ENCODE results near the gene NFE2L3.
A peak's percentile ranks its signal among the peaks of the same experiment; 100 is the strongest.
"Not testable (repeated sequence)": the region's sequence is repeated elsewhere in the genome, so short reads cannot be mapped to it uniquely, and the experiment has no call there.

The NFE2L3 gene, protein sequence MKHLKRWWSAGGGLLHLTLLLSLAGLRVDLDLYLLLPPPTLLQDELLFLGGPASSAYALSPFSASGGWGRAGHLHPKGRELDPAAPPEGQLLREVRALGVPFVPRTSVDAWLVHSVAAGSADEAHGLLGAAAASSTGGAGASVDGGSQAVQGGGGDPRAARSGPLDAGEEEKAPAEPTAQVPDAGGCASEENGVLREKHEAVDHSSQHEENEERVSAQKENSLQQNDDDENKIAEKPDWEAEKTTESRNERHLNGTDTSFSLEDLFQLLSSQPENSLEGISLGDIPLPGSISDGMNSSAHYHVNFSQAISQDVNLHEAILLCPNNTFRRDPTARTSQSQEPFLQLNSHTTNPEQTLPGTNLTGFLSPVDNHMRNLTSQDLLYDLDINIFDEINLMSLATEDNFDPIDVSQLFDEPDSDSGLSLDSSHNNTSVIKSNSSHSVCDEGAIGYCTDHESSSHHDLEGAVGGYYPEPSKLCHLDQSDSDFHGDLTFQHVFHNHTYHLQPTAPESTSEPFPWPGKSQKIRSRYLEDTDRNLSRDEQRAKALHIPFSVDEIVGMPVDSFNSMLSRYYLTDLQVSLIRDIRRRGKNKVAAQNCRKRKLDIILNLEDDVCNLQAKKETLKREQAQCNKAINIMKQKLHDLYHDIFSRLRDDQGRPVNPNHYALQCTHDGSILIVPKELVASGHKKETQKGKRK

DNA sequence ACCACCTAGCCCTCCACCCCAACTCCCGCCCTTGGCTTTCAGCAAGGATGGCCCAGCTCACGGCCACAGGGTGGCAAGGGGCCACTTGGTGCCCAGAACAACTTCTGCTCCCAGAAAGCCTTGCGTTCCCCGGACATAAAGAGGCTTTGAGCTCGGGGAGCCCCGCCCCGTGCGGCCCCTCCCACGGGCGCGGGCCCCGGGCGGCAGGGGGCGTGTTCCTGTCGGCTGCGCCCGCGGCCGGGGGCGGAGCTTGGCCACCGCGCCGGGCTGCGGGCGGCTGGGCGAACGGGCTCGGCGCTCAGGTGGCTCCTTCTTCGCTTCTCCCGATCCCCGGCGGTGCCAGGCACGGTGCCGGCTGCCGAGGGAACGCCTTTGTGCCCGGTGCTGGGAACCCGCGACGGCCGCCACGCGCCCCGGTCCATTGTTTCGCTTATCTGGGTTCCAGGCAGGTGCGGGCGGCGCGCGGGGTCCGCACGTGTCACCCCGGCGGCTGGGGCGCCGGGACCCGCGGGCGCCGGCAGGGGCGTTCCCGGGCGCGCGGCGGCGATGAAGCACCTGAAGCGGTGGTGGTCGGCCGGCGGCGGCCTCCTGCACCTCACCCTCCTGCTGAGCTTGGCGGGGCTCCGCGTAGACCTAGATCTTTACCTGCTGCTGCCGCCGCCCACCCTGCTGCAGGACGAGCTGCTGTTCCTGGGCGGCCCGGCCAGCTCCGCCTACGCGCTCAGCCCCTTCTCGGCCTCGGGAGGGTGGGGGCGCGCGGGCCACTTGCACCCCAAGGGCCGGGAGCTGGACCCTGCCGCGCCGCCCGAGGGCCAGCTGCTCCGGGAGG is at the start of gene NFE2L3:
NFE2L3 (plus strand) TSS at position 246 of the 829 bp plus-strand sequence; CDS start at position 547, 301 bp downstream.
- DNase-seq (ENCODE audit: low read depth): peak; percentile 58

DNA sequence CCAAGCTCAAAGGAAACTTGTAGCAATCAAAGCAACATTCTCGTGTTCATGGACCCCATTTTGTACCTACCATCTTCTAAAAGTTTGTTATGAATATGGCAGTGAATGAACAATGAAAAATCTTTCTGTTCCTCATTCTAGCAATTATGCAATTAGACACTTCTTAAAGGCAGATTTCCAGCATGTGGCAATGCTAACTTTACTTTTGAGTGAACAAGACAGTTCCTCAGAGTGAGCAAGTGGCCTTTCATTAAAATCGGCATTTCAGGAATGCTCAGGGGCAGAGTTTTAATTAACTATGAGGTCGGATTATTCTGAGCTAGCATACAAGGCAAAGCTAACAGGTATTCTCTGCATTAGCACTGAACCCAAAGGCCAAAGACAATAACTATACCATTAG is 48.4 kb upstream of the NFE2L3 start:
- no peak for DNase-seq (ENCODE audit: low read depth)

DNA sequence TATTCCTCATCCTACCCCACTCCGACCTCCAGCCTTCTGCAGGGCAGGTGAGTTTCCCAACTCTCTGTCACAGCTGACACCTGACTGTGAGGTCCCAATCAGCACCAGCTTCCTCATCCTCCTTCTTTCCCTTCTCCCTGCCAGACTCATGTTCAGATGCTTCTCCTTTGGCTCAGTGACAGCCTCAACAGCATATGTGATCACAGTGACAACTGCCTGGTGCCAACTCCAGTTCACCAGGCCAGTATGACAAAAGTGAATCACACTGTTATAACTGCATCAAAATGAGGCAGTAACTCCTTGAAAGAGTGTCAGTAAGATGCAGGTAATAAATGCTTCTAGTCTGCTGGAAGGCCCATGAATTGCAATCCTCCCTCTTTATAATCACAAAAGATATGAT is 46.8 kb upstream of the NFE2L3 start:
- no peak for DNase-seq (ENCODE audit: low read depth)

DNA sequence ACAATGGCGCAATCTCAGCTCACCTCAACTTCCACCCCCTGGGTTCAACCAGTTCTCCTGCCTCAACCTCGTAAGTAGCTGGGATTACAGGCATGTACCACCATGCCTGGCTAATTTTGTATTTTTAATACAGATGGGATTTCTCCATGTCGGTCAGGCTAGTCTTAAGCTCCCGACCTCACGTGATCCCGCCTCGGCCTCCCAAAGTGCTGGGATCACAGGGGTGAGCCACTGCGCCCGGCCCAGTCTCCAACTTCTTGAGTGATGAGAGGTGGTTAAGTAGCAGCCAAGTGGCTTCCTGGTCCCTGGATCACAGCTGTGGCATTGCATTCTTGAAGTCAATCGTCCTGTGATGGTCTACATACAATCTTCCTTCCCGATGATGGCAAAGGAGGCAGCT is 46.1 kb upstream of the NFE2L3 start:
- DNase-seq (ENCODE audit: low read depth): no peak

DNA sequence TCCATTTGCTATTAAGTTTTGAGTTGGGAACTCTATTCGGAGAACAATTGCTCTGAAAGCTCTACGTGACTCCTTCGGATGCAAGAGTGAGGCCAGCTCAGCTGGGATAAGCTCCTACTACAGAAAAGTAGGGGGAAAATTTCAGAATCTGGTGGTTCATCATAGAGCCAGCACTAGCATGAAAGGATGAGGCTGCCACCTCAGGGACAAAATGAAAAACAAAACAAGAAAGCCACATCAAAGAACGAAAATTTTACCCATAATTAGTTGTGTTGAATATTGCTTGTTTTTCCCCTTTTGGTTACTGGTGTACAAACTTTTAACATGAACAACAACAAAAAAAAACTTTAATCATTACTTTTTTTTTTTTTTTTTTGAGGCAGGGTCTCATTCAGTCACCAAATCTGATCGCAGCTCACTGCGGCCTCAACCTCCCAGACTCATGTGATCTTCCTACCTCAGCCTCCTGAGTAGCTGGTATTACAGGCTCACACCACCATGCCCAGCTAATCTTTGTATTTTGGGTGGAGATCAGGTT is 39.7 kb upstream of the NFE2L3 start:
- no peak for DNase-seq (ENCODE audit: low read depth)

DNA sequence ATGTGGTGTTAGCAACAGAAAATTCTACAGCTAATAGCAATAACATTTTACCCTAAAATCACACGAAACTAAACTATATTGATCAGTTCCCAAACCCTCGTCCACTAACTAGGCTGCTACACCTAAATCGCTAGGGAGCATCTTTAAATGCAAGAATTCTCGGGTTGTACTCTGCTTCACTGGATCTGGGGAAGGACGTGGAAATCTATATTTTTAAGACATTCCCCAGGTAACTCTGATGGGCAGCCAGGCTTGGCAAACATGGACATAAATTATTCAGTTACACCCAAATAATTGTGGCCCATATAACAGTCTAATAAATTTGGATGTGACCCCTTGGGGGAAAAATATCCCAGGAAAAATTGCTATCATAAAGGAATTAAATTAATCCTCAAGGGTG is 36.3 kb upstream of the NFE2L3 start:
- DNase-seq (ENCODE audit: low read depth): no peak

DNA sequence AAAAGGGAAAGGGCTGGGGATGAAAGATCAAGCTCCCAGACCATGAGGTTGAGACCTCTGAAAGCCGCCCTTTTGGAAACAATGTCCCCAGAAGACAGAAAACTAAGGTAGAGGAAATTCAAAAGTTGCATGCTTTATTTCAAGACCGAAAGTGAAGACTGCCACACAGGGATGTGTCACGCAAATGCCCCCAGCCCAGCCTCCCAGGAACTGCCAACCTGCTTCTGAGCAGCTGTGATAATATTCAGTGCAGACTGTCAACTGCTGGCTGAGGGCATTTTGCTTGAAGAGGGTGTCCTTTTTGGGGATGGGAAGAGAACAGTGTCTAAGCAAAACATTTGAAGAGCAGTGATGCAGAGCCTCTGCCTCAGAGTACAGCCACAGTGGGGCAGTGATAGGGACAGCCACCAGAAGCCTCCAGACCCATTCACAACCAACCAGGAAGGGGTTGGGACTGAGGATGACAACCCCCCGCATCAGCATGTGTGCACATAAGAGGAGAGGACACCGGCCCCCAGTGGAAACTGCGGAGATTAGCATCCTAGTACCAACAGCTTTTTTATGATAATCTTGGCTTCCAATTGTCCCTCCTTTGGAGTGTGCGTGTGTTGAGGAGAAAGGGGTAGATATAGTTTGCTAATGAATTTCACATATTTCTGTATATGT is 34.7 kb upstream of the NFE2L3 start:
- no peak for DNase-seq (ENCODE audit: low read depth)

DNA sequence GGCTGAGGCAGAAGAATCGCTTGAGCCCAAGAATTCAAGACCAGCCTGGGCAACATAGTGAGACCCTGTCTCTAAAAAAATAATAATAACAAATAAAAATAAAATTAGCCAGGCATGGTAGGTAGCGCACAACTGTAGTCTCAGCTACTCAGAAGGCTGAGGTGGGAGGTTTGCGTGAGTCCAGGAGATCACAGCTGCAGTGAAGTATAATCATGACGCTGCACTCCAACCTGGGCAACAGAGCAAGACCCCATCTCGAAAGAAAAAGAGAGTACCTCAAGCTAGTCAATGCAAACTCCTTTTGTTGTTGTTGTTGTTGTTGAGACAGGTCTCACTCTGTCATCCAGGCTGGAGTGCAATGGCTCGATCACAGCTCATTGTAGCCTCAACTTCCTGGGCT is 34.0 kb upstream of the NFE2L3 start:
- no peak for DNase-seq (ENCODE audit: low read depth)

DNA sequence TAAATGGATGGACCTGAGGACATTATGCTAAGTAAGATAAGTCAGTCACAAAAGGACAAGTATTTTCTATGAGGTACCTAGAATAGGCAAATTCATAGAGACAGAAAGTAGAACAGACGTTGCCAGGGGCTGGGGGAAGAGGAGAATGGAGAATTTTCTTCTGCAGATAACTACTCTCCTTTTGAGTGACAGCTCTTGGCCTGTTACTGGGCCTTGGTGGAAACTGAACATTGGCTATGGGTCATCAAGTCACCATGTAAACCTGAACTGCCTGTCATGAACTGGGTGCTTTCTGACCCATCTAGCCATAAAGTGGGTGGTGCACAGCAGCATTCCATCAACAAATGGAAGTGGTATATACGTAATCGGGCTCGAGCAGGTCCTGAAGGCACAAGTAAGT is 29.3 kb upstream of the NFE2L3 start:
- no peak for DNase-seq (ENCODE audit: low read depth)

DNA sequence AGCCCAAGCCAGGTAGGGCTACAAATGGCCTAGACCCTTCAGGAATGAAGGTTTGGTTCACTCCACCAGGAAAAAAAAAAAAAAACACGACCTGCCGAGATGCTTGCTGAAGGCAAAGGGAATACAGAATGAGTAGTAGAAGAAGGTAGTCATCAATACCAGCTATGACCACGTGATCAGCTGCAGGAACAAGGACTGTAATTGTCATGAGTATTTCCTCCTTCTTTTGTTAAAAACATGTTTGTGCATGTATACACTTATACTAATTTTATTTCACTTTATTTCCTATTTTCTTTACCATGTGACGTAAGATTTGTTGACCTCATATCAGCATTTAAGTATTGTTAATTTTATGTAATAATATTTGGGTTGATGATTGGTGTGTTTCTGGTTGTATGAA is 27.2 kb upstream of the NFE2L3 start:
- DNase-seq (ENCODE audit: low read depth): not testable (repeated sequence)

DNA sequence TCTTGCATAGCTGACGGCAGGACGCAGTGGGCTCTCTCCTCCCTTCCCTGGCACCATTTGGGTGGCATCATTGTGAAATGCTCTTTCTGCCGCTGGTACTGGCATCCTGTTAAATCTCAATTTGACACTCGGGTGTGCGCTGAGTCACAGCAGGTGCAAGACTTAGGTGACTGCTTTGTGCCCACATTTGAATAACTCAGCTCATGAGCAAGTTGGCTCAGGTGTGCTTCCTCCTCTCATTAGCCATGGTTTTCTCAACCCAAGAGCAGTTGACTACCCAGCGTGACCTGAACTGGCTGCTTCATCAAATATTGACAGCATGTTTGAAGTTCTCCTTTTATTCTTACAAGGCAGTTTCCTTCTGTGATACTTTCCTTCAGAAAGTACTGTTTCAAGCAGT is 24.6 kb upstream of the NFE2L3 start:
- DNase-seq (ENCODE audit: low read depth): no peak

DNA sequence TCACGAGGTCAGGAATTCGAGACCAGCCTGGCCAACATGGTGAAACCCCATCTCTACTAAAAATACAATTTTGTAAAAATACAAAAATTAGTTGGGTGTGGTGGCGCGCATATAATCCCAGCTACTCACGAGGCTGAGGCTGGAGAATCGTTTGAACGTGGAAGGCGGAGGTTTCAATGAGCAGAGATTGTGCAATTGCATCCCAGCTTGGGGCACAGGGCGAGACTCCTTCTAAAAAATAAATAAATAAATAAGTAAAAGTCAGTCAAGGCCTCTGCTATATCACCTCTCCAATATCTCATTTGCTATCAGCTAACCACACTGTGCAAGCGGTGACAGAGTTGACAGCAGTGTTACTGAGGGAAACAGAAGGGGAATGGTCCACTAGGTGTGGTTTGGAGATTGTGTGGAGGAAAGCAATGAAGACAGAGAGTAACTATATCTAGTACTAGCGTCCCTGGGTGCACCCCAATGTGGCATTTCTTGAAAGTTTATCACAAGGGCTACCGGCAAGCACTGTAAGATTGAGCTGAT is 20.9 kb upstream of the NFE2L3 start:
- no peak for DNase-seq (ENCODE audit: low read depth)

DNA sequence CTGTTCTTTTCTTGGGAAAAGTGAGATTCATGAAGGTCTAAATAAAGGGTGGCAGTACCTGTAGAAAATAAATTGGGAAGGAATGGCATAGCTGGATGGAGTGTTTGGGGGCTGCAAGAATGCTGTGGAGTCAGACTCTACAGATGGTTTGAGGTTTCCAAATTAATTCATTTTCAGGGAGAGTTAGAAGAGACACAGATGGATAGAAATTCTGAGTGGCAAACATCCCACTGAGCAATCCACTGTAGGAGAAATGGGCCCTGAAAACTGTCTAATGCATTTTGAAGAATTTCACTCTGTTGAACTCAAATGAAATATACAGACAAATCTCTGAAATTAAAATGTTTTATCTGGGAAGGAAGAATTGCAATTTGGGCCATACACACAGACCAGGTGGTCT is 16.9 kb upstream of the NFE2L3 start:
- DNase-seq (ENCODE audit: low read depth): no peak

DNA sequence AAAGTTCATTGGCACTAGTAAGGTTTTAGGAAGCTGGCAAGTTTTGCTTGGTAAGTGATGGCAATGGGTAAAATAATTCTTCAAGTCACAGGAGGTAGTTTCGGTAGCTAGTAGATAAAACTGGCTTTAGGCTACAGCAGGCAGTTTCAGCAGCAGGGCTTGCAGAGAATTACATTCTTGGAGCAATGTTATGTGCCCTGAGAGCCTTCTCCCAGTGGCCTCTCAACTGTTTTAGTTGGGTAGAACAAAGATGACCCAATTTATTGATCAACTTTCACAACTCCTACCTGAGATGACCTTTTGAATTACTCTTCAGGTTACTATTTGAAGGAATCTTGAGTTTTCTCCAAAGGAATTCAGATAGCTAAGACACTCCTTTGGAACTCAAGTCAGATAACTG is 16.4 kb upstream of the NFE2L3 start:
- DNase-seq (ENCODE audit: low read depth): no peak

DNA sequence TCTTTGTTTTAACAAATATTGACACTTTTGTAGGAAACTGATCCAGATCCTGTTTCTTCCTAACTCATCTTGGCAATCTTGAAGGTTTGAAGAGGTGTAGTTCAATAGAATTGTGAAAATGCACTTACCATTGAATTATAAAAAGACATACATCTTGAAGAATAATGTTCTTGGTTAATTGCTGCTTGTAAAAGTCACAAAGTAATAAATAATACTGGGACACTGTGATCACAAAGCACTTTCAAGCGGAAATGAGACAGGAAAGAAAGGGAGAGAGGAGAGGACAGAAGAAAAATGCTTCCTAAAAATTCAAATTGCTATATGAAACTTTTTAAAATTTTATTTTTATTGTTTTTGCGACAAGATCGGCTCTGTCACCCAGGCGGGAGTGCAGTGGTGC is 15.2 kb upstream of the NFE2L3 start:
- no peak for DNase-seq (ENCODE audit: low read depth)

DNA sequence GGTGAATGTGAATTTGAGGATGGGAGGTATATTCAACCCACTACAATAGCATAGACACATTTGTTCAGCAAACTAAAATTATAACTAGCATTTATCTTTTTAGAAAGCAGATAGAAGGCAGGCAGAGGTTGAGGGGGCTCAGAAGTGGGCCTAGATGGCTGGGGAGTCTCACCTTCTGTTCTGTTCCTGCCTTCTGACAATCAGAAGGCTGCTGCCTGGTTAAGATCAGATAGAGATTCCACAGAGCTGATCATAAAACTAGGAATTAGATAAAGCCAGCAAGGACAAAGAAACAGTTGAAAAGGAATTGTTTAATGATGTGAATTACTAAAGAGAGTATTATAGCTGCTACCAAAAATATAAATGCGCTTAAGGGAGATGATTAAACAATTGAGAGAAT is 11.6 kb upstream of the NFE2L3 start:
- DNase-seq (ENCODE audit: low read depth): no peak

DNA sequence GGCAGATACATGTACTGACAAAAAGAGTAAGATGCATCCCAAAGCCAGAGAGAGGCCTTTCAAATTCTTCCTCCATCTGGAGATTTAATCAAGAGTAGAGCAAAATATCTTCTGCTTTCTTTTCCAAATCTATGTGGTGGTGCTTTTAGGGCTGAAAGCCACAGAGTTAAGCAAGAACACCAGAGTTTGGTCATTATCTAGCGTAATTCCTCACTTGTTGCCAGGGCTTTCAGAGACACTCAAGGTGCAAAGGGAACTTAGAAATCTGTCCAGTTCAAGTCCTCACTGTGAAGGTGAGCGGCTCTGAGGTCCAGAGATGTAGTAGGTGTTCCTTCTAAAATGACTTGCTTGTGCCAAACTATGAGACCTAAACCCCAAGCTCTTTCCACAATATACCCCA is 10.9 kb upstream of the NFE2L3 start:
- no peak for DNase-seq (ENCODE audit: low read depth)

DNA sequence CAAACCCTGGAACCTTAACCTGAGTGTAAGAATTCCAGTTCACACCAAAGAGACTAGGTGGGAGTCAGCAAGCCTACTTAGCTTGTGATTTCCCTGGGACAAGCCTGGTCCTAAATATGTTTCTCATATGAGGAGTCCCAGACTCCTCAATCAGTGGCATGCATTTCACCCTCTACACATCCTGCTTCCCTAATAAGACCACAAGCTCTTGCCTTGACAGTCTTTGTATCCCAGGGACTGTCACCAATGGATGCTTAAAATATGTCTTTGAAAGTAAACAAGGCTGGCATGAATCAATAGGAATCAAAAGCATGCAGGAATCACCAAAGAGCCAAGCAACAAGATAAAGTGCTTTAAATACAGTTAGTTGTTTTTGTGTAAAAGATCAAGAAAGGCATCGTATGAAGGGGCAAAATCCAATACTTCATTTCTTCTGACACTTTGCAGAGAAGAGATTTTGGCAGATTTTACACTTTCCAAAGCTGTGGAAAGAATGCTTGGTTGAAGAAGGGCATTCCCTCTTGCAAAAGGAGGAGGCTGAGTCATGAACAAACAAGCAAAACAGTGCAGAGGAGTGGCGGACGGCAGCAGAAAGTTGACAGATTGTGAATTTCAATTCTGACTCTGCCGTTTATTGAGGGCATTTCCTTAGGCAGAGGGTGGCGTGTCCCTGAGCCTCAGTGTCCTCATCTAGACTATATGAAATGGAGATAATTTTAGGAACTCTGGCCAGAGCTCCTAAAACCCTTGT is 8.5 kb upstream of the NFE2L3 start:
- no peak for DNase-seq (ENCODE audit: low read depth)

DNA sequence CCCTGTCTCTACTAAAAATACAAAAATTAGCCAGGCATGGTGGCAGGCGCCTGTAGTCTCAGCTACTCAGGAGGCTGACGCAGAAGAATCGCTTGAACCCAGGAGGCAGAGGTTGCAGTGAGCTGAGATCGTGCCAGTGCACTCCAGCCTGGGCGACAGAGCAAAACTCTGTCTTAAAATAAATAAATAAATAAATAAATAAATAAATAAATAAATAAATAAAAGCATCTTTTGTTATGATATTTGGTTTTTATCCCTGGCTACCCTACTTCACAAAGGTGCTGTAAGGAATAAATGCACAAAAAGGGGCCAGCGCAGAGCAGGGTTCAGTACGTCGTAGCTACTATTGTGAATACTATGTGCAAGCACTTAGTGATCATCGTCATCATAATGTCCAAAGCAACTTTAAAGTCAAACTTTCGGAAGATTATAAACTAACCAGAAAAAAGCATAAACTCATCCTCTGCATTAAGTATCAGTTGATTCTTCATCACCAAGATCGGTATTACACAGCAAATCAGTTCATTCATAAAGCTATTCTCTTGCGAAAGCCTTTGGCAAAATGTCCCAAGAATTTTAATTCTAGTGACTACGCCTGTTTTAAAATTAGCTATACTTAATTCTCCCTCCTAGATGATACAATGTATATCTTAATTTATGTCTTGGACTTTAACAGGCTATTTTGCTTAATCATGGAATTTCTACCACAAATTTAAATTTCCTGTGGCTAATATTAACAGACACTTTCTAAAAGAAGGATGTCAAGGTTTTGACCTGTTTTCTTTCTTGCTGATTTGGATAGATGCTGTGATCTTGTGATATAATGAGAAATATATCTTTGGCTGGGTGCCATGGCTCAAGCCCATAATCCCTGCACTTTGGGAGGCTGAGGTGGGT is 7.6 kb upstream of the NFE2L3 start:
- DNase-seq (ENCODE audit: low read depth): no peak

DNA sequence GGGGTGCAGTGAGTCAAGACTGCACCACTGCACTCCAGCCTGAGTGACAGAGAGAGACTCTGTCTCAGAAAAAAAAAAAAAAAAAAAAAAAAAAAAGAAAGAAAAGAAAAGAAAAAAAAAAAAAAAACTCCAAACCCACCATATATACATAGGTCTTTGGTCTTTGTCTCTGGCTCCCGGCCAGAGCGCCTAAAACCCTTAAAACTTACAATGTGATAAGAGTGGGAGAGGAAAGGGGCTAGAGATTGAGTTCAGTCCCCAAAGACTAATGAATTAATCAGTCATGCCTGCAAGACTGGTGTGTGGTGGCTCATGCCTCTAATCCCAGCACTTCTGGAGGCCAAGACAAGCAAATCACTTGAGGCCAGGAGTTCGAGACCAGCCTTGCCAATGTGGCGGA is 6.8 kb upstream of the NFE2L3 start:
- DNase-seq (ENCODE audit: low read depth): no peak

Data from stimulated activated CD8-positive, alpha-beta memory T cell treated with anti-CD3 and anti-CD28 coated beads, Interleukin-12 subunit alpha, Interleukin-12 subunit beta, amount 100 ng/mL, for 1 hour (primary cell).